Gastroesophageal sphincter (tissue), 2 donors: ENCODE measurements around the gene STYXL2.

Source experiments
- EP300 ChIP-seq: sonication (generic); formaldehyde crosslinking; IDR thresholded peaks from one replicate; pipeline ENCODE4 v1.6.1; 2017; ENCODE audit warnings: antibody characterized with exemption, mild to moderate bottlenecking
- POLR2AphosphoS5 ChIP-seq: sonication (generic); formaldehyde crosslinking; IDR thresholded peaks from one replicate; pipeline ENCODE4 v1.6.1; 2017; ENCODE audit warnings: antibody characterized with exemption

DNA sequence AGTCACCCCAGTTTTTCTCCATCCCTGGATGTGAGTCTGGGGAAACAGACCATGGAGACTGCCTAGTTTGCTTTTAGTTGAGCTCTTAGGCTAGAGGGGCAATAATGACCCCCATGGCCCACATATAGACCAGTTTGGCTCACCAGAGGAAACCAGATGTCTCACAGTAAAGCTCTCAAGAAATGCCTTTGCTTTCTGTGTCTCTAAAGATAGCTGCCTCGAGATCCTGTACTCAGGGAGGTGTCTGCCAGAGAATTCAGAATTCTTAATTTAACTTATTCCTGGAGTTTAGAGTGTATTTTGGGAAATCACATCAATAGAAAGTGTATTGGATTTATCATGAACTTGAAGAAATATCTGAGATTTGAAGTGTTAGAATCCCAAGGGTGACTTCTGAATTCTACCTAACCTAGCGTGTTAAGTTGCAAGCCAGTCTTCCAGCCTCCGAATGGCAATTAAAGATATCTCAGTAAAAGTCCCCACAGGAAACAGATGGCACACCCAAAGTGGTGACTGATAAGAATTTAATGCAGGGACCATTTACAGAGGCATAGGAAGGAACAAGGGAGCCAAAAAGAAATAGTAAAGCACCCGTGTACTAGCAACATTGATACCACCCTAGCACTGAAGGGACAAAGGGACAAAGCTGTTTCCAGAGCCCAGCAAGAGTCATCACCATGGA lies 37.1 kb downstream of the STYXL2 start:
- TF ChIP-seq POLR2AphosphoS5 (no peak), EP300 (no peak)
